A549 (cell line): ENCODE data around the gene BMP4.

ENCODE experiments used
- BCL3 ChIP-seq: fragments of >200 bp; sonication (Bioruptor Twin); formaldehyde crosslinking; IDR thresholded peaks from 3 replicates; pipeline ENCODE4 v1.6.1; 2016
- BHLHE40 ChIP-seq: IDR thresholded peaks from 2 replicates; pipeline ENCODE4 v1.6.1; 2012; ENCODE audit warnings: low read depth, low read length, inconsistent platforms
- CEBPB ChIP-seq, 2 experiments: fragments of >200 bp in 1 of 2; sonication (Bioruptor Twin) in 1 of 2; formaldehyde crosslinking in 1 of 2; IDR thresholded peaks; 2 replicates each; pipeline ENCODE4 v1.6.1; 2012 to 2016
- CHD2 ChIP-seq: fragments of 150-350 bp; IDR thresholded peaks from 2 replicates; pipeline ENCODE4 v1.6.1; 2014; ENCODE audit warnings: low read length; ENCODE audit not compliant: partially characterized antibody
- CTCF ChIP-seq: fragments of >200 bp; sonication (Bioruptor Twin); formaldehyde crosslinking; IDR thresholded peaks from 3 replicates; pipeline ENCODE4 v1.5.1; 2016
- EP300 ChIP-seq, 2 experiments: fragments of >200 bp; sonication (Bioruptor Twin); formaldehyde crosslinking; IDR thresholded peaks; 2 replicates in 1 of 2; 3 replicates in 1 of 2; pipeline ENCODE4 v1.6.1; 2016 to 2017
- ESRRA ChIP-seq: fragments of 150-350 bp; IDR thresholded peaks from 2 replicates; pipeline ENCODE4 v1.6.1; 2014; ENCODE audit warnings: mild to moderate bottlenecking, low read length, borderline replicate concordance
- FOSL2 ChIP-seq, 2 experiments: fragments of 450-650 bp in 1 of 2; fragments of >200 bp in 1 of 2; sonication (Bioruptor Twin) in 1 of 2; formaldehyde crosslinking; IDR thresholded peaks; 2 replicates each; pipeline versions ENCODE4 v1.5.0 to v1.6.1; 2016 to 2020; ENCODE audit warnings: mild to moderate bottlenecking in 1 of 2, moderate library complexity in 1 of 2
- MAFK ChIP-seq: fragments of 450-650 bp; IDR thresholded peaks from 2 replicates; pipeline ENCODE4 v1.6.1; 2014; ENCODE audit not compliant: partially characterized antibody
- MAX ChIP-seq: IDR thresholded peaks from 2 replicates; pipeline ENCODE4 v1.6.1; 2012
- POLR2A ChIP-seq: IDR thresholded peaks from 2 replicates; pipeline ENCODE4 v1.6.1; 2012; ENCODE audit warnings: mild to moderate bottlenecking, low read length
- POLR2AphosphoS2 ChIP-seq: conservative IDR thresholded peaks from 2 replicates; pipeline ENCODE4 v1.6.1; 2012; ENCODE audit warnings: low read length, improper control_type of control experiment, inconsistent platforms
- USF2 ChIP-seq: fragments of 450-650 bp; IDR thresholded peaks from 2 replicates; pipeline ENCODE4 v1.6.1; 2014; ENCODE audit warnings: antibody characterized with exemption

- TF ChIP-seq CTCF (no peak), EP300 (IDR thresholded peaks at IDR 0.05) (no peak), POLR2A (no peak), POLR2AphosphoS2 (no peak), FOSL2 (IDR thresholded peaks at IDR 0.05) (no peak), FOSL2 (CRISPR knock-in tag; IDR thresholded peaks at IDR 0.05) (no peak), MAX (no peak), MAFK (no peak), CEBPB (IDR thresholded peaks at IDR 0.05) (no peak), USF2 (no peak), BCL3 (no peak), CHD2 (no peak), ESRRA (no peak), BHLHE40 (no peak)
Measured at GRCh38 chr14:53950031-53950793, 6.4 kb downstream of the BMP4 start.
